HepG2 (cell line): ENCODE results near the gene HORMAD2. TPM values are rescaled to one million over a fixed set of nuclear protein-coding genes. Genes with fewer than 3 reads are reported as not detected.

ENCODE experiments used
- BRCA1 ChIP-seq: sonication (generic); formaldehyde crosslinking; IDR thresholded peaks from 2 replicates; pipeline ENCODE4 v1.4.0; 2020; ENCODE audit warnings: missing genetic modification reagents
- CBX5 ChIP-seq: sonication (generic); formaldehyde crosslinking; IDR thresholded peaks from 2 replicates; pipeline ENCODE4 v1.4.0; 2020; ENCODE audit warnings: missing genetic modification reagents, borderline replicate concordance
- ELF4 ChIP-seq: sonication (generic); formaldehyde crosslinking; IDR thresholded peaks from 2 replicates; pipeline ENCODE4 v1.5.0; 2020; ENCODE audit warnings: missing genetic modification reagents, mild to moderate bottlenecking, moderate library complexity, borderline replicate concordance
- FLYWCH1 ChIP-seq: sonication (generic); formaldehyde crosslinking; IDR thresholded peaks from 2 replicates; pipeline ENCODE4 v1.8.1; 2023; ENCODE audit warnings: mild to moderate bottlenecking, missing genetic modification reagents
- MXI1 ChIP-seq: IDR thresholded peaks from 3 replicates; pipeline ENCODE4 v1.6.1; 2012; ENCODE audit warnings: low read depth, low read length, inconsistent platforms, borderline replicate concordance
- PLRG1 ChIP-seq: fragments of 450-650 bp; conservative IDR thresholded peaks from 2 replicates; pipeline ENCODE4 v1.6.1; 2016
- RCOR2 ChIP-seq: IDR thresholded peaks from 2 replicates; pipeline ENCODE4 v1.6.1; 2016; ENCODE audit warnings: missing biosample characterization, missing genetic modification reagents
- REXO4 ChIP-seq: sonication (generic); formaldehyde crosslinking; IDR thresholded peaks from 2 replicates; pipeline ENCODE4 v1.8.0; 2022; ENCODE audit warnings: missing genetic modification reagents, mild to moderate bottlenecking, borderline replicate concordance
- SETDB1 ChIP-seq: sonication (generic); formaldehyde crosslinking; IDR thresholded peaks from 2 replicates; pipeline ENCODE4 v1.5.1; 2020; ENCODE audit warnings: missing genetic modification reagents, mild to moderate bottlenecking, borderline replicate concordance
- SKI ChIP-seq: fragments of 450-650 bp; IDR thresholded peaks from one replicate; pipeline ENCODE4 v1.6.1; 2018; ENCODE audit warnings: mild to moderate bottlenecking; ENCODE audit not compliant: partially characterized antibody
- SNRNP70 ChIP-seq: fragments of 200-400 bp; formaldehyde crosslinking; IDR thresholded peaks from 2 replicates; pipeline ENCODE4 v1.6.1; 2017; ENCODE audit warnings: mild to moderate bottlenecking, low read depth, low read length, moderate library complexity
- TGIF2 ChIP-seq: IDR thresholded peaks from 2 replicates; pipeline ENCODE4 v1.6.1; 2016; ENCODE audit warnings: control low read depth, missing compliant biosample characterization
- ZNF235 ChIP-seq: sonication (generic); formaldehyde crosslinking; IDR thresholded peaks from 2 replicates; pipeline ENCODE4 v1.8.1; 2023; ENCODE audit warnings: mild to moderate bottlenecking, missing genetic modification reagents, borderline replicate concordance
- ZNF496 ChIP-seq: sonication (generic); formaldehyde crosslinking; IDR thresholded peaks from 2 replicates; pipeline ENCODE4 v1.8.1; 2023; ENCODE audit warnings: mild to moderate bottlenecking, moderate library complexity, missing genetic modification reagents; ENCODE audit not compliant: insufficient replicate concordance
- ZNF530 ChIP-seq: sonication (generic); formaldehyde crosslinking; IDR thresholded peaks from 2 replicates; pipeline ENCODE4 v1.5.0; 2020; ENCODE audit warnings: low read depth, mild to moderate bottlenecking, missing genetic modification reagents
- polyA plus RNA-seq, 8 experiments: library from polyadenylated mRNA; depleted of rRNA in 3 of 8; stranded (reverse) in 7 of 8; unstranded in 1 of 8; fragments of >200 nt; fragmentation: Illumina TruSeq in 4 of 8; extraction: Trizol in 4 of 8; gene quantifications; 2 replicates each; pipeline versions ENCODE4 v1.2.1 to v1.2.3, GENCODE V29; 2011 to 2016; ENCODE audit warnings: low read depth in 4 of 8, missing spikeins in 1 of 8, mixed read lengths in 1 of 8; ENCODE audit not compliant: insufficient read depth in 1 of 8
- total RNA-seq, 5 experiments: library from RNA; depleted of rRNA; stranded (reverse); fragments of >200 nt; fragmentation: Illumina TruSeq; extraction: Trizol; gene quantifications; 2 replicates each; pipeline ENCODE4 v1.2.3, GENCODE V29; 2016; ENCODE audit warnings: low read depth in 1 of 5
- TF ChIP-seq, protein P1 (sequence below): sonication (generic); formaldehyde crosslinking; IDR thresholded peaks from 2 replicates; pipeline ENCODE4 v1.8.0; 2023; ENCODE audit warnings: mild to moderate bottlenecking, missing genetic modification reagents
- TF ChIP-seq, protein P2 (sequence below): sonication (generic); formaldehyde crosslinking; IDR thresholded peaks from 2 replicates; pipeline ENCODE4 v1.4.0; 2020; ENCODE audit warnings: missing genetic modification reagents, borderline replicate concordance
- TF ChIP-seq, protein P3 (sequence below): sonication (generic); formaldehyde crosslinking; IDR thresholded peaks from 2 replicates; pipeline ENCODE4 v1.9.0; 2021; ENCODE audit warnings: missing genetic modification reagents, mild to moderate bottlenecking, borderline replicate concordance
- TF ChIP-seq, protein P4 (sequence below): sonication (generic); formaldehyde crosslinking; IDR thresholded peaks from 2 replicates; pipeline ENCODE4 v1.8.0; 2022; ENCODE audit warnings: mild to moderate bottlenecking, missing genetic modification reagents; ENCODE audit not compliant: insufficient replicate concordance
- TF ChIP-seq, protein P5 (sequence below): sonication (generic); formaldehyde crosslinking; IDR thresholded peaks from 2 replicates; pipeline ENCODE4 v1.4.0; 2020; ENCODE audit warnings: mild to moderate bottlenecking, missing genetic modification reagents, borderline replicate concordance

Gene HORMAD2
- total and polyA plus RNA-seq, 2 of the 13 experiments (the other 11 are each of a cell fraction or from before 2014, with no cell fraction given): not detected

DNA sequence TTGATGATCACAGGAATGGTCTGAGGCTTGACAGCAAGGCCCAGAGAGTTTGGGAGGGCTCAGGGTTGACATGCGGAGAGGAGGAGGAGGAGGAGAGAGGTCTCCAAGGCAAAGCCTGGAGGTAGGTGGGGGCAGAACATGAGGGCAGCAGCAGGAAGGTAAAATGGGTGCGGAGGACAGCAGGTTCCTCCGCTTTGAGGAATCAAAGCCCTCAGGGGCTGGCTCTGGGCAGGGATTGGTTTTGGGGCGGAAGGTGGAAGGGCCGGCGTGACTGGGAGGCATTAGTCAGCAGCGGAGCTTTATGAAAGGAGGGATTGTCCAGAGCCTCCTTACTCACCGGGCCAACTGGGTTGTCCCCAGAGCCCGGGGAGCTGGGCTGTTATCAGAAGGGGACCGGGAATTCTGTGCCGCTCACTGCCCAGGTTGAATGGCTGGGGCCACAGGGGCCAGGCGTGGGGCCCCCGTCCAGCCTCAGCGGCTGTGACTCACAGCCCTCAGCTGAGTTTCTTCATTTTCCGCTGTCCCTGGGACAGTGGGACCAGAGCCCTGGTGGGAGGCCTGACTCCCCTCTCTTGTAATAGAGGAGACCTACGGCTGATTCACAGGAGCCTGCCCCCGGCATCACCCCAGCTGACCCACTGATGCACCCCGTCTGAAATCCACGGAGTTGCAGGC is 130.1 kb downstream of the HORMAD2 start (continued):
- TF ChIP-seq ZNF496 (CRISPR knock-in tag) (no peak), SNRNP70 (no peak), TGIF2 (no peak), ZNF530 (CRISPR knock-in tag) (no peak), FLYWCH1 (CRISPR knock-in tag) (no peak), ZNF235 (no peak), ELF4 (CRISPR knock-in tag) (no peak), PLRG1 (no peak), SETDB1 (CRISPR knock-in tag) (no peak), MXI1 (no peak), REXO4 (CRISPR knock-in tag) (no peak), SKI (peak; percentile 22), BRCA1 (no peak), RCOR2 (peak; percentile 55; the same call in 1 of the 2 replicates), CBX5 (CRISPR knock-in tag) (peak; percentile 73; the same call in 1 of the 2 replicates)
- TF ChIP-seq, protein P1, sequence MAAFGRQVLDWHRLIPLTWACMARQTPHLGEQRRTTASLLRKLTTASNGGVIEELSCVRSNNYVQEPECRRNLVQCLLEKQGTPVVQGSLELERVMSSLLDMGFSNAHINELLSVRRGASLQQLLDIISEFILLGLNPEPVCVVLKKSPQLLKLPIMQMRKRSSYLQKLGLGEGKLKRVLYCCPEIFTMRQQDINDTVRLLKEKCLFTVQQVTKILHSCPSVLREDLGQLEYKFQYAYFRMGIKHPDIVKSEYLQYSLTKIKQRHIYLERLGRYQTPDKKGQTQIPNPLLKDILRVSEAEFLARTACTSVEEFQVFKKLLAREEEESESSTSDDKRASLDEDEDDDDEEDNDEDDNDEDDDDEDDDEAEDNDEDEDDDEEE: no peak
- TF ChIP-seq, protein P2, sequence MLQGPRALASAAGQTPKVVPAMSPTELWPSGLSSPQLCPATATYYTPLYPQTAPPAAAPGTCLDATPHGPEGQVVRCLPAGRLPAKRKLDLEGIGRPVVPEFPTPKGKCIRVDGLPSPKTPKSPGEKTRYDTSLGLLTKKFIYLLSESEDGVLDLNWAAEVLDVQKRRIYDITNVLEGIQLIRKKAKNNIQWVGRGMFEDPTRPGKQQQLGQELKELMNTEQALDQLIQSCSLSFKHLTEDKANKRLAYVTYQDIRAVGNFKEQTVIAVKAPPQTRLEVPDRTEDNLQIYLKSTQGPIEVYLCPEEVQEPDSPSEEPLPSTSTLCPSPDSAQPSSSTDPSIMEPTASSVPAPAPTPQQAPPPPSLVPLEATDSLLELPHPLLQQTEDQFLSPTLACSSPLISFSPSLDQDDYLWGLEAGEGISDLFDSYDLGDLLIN (CRISPR knock-in tag): no peak
- TF ChIP-seq, protein P3, sequence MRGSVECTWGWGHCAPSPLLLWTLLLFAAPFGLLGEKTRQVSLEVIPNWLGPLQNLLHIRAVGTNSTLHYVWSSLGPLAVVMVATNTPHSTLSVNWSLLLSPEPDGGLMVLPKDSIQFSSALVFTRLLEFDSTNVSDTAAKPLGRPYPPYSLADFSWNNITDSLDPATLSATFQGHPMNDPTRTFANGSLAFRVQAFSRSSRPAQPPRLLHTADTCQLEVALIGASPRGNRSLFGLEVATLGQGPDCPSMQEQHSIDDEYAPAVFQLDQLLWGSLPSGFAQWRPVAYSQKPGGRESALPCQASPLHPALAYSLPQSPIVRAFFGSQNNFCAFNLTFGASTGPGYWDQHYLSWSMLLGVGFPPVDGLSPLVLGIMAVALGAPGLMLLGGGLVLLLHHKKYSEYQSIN: no peak
- TF ChIP-seq, protein P4, sequence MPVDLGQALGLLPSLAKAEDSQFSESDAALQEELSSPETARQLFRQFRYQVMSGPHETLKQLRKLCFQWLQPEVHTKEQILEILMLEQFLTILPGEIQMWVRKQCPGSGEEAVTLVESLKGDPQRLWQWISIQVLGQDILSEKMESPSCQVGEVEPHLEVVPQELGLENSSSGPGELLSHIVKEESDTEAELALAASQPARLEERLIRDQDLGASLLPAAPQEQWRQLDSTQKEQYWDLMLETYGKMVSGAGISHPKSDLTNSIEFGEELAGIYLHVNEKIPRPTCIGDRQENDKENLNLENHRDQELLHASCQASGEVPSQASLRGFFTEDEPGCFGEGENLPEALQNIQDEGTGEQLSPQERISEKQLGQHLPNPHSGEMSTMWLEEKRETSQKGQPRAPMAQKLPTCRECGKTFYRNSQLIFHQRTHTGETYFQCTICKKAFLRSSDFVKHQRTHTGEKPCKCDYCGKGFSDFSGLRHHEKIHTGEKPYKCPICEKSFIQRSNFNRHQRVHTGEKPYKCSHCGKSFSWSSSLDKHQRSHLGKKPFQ: no peak
- TF ChIP-seq, protein P5, sequence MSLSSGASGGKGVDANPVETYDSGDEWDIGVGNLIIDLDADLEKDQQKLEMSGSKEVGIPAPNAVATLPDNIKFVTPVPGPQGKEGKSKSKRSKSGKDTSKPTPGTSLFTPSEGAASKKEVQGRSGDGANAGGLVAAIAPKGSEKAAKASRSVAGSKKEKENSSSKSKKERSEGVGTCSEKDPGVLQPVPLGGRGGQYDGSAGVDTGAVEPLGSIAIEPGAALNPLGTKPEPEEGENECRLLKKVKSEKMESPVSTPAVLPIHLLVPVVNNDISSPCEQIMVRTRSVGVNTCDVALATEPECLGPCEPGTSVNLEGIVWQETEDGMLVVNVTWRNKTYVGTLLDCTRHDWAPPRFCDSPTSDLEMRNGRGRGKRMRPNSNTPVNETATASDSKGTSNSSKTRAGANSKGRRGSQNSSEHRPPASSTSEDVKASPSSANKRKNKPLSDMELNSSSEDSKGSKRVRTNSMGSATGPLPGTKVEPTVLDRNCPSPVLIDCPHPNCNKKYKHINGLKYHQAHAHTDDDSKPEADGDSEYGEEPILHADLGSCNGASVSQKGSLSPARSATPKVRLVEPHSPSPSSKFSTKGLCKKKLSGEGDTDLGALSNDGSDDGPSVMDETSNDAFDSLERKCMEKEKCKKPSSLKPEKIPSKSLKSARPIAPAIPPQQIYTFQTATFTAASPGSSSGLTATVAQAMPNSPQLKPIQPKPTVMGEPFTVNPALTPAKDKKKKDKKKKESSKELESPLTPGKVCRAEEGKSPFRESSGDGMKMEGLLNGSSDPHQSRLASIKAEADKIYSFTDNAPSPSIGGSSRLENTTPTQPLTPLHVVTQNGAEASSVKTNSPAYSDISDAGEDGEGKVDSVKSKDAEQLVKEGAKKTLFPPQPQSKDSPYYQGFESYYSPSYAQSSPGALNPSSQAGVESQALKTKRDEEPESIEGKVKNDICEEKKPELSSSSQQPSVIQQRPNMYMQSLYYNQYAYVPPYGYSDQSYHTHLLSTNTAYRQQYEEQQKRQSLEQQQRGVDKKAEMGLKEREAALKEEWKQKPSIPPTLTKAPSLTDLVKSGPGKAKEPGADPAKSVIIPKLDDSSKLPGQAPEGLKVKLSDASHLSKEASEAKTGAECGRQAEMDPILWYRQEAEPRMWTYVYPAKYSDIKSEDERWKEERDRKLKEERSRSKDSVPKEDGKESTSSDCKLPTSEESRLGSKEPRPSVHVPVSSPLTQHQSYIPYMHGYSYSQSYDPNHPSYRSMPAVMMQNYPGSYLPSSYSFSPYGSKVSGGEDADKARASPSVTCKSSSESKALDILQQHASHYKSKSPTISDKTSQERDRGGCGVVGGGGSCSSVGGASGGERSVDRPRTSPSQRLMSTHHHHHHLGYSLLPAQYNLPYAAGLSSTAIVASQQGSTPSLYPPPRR (CRISPR knock-in tag): no peak
